ENCODE data around the gene BTBD7. TPM values are rescaled to one million over a fixed set of nuclear protein-coding genes. Genes with fewer than 3 reads are reported as not detected.

BTBD7 gene
- total and polyA plus RNA-seq, 4 experiments from 2014 or later, result 6.9 to 38.3 (median 19.5) TPM

DNA sequence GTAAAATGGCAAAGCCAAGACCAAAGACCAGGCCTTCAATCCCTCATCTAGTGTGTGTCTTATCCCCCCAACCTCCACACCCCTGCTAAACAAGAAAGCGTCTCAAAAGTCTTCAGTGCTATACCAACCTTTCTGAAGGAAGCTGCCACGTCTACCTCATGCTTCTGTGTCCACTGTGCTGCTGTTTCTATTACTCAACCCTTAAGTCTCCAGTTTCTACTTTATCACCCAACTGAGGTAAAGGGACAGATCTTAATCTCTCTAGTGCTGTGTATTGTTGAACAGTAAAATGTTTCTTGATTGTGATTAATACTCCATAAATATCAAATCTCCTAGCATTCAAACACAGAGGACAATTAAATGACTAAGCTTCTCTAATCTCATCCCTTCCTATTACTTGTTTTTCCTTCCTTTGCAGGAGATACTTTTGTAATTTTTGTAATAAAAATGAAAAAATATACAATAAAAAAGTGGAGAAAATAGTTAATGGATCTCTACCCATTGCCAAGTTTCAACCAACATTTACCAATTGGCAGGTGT, 23.3 kb downstream of the BTBD7 start:
- ChIA-PET POLR2A (ENCODE audit: partially characterized antibody) (no interaction called here), CTCF (ENCODE audit: partially characterized antibody) (interaction anchor here (1.1 kb wide), 1 partner anchor 14 kb away, joined by 3 read pairs; no protein-coding TSS in a partner anchor)
- intact Hi-C loops (cut with micrococcal nuclease), result no loop called here
- H3K9me3 ChIP-seq (ENCODE audit: control insufficient read depth in 1 of 2, low read length in 2 of 2), result no peaks in the 10 kb centered on the region
- H3K36me3 ChIP-seq (ENCODE audit: insufficient read depth, low read length), result no peaks in the 10 kb centered on the region
- H3K4me1 Mint-ChIP-seq, result peaks cover 28 to 49% (median 40%) of the 10 kb centered on the region in 4 donors
- no peak overlapping the region for H3K4me3 ChIP-seq (ENCODE audit: low read length in 2 of 2)
- peaks cover 0 to 9% of the 10 kb centered on the region in 2 donors for H3K36me3 Mint-ChIP-seq
- no peak overlapping the region for H3K4me3 Mint-ChIP-seq
- no peaks in the 10 kb centered on the region for H3K27me3 Mint-ChIP-seq
- H3K27me3 ChIP-seq (ENCODE audit: insufficient read depth, low read length), result no peaks in the 10 kb centered on the region
- H3K4me1 ChIP-seq (ENCODE audit: insufficient read depth, low read length), result peaks cover 16% of the 10 kb centered on the region
- DNase-seq, result no peak
- H3K27ac ChIP-seq (ENCODE audit: low read depth, low read length), result no peak overlapping the region
- H3K9me3 Mint-ChIP-seq, result no peaks in the 10 kb centered on the region
- no peak overlapping the region for H3K27ac Mint-ChIP-seq

- Mint-ChIP-seq H3K4me1 (peaks cover 31 to 49% (median 40%) of the 10 kb centered on the region in 4 donors), H3K9me3 (no peaks in the 10 kb centered on the region), H3K36me3 (peaks cover 0 to 9% of the 10 kb centered on the region in 2 donors), H3K27ac (peak overlapping the region in 1 of 7 donors; percentile 33), H3K4me3 (no peak overlapping the region), H3K27me3 (no peaks in the 10 kb centered on the region)
- POLR2A ChIA-PET (ENCODE audit: partially characterized antibody), result no interaction called here
- Histone ChIP-seq H3K9me3 (ENCODE audit: control insufficient read depth in 1 of 2, low read length in 2 of 2) (no peaks in the 10 kb centered on the region), H3K4me3 (ENCODE audit: low read length in 2 of 2) (no peak overlapping the region), H3K4me1 (ENCODE audit: insufficient read depth, low read length) (peaks cover 16% of the 10 kb centered on the region), H3K36me3 (ENCODE audit: insufficient read depth, low read length) (no peaks in the 10 kb centered on the region), H3K27ac (ENCODE audit: low read depth, low read length) (no peak overlapping the region), H3K27me3 (ENCODE audit: insufficient read depth, low read length) (no peaks in the 10 kb centered on the region)
- DNase-seq, result no peak
- CTCF ChIA-PET (ENCODE audit: partially characterized antibody), result interaction anchor here (1.1 kb wide), 1 partner anchor 15 kb away, joined by 3 read pairs; no protein-coding TSS in a partner anchor
- intact Hi-C loops (cut with micrococcal nuclease), result no loop called here
Measured at GRCh38 chr14:93308686-93309345, 24.0 kb downstream of the BTBD7 start.

- Histone ChIP-seq H3K27me3 (ENCODE audit: insufficient read depth, low read length) (no peaks in the 10 kb centered on the region), H3K36me3 (ENCODE audit: insufficient read depth, low read length) (no peaks in the 10 kb centered on the region), H3K4me3 (ENCODE audit: low read length in 2 of 2) (no peak overlapping the region), H3K9me3 (ENCODE audit: control insufficient read depth in 1 of 2, low read length in 2 of 2) (no peaks in the 10 kb centered on the region), H3K27ac (ENCODE audit: low read depth, low read length) (no peak overlapping the region), H3K4me1 (ENCODE audit: insufficient read depth, low read length) (peaks cover 9% of the 10 kb centered on the region)
- POLR2A ChIA-PET (ENCODE audit: partially characterized antibody), result no interaction called here
- CTCF ChIA-PET (ENCODE audit: partially characterized antibody), result no interaction called here
- DNase-seq, result no peak
- H3K27me3 Mint-ChIP-seq, result no peaks in the 10 kb centered on the region
- peaks cover 36 to 47% (median 43%) of the 10 kb centered on the region in 4 donors for H3K4me1 Mint-ChIP-seq
- H3K36me3 Mint-ChIP-seq, result peaks cover 0 to 9% of the 10 kb centered on the region in 2 donors
- intact Hi-C loops (cut with micrococcal nuclease), result no loop called here
- no peaks in the 10 kb centered on the region for H3K9me3 Mint-ChIP-seq
- no peak overlapping the region for H3K4me3 Mint-ChIP-seq
- H3K27ac Mint-ChIP-seq, result no peak overlapping the region
Measured at GRCh38 chr14:93306812-93307211, 26.0 kb downstream of the BTBD7 start.

DNA sequence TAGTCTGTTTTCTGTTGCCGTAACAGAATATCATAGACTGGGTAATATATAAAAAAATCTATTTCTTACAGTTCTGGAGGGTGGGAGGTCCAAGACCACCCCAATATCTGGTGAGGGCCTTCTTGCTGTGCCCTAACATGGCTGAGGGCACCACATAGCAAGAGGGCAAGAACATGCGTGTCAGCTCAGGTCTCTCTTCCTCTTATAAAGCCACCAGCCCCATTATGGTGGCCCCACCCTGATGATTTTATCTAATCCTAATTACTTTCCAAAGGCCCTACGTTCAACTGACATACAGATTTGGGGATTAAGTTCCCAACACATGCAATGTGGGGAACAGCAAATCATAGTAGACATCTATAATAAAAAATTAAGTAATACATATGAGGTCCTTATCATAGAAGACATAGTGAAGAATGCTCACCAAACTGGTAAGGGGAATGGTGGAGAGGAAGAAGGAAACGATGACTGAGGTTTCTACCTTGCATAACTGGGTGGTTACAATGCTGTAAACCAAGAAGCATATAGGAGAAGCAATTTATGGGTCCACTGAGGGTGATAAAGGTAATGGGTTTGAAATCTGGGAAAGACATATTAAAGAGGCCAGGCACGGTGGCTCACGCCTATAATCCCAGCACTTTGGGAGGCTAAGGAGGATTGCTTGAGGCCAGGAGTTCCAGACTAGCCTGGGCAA, 27.0 kb downstream of the BTBD7 start:
- Histone ChIP-seq H3K27me3 (ENCODE audit: insufficient read depth, low read length) (no peaks in the 10 kb centered on the region), H3K27ac (ENCODE audit: low read depth, low read length) (no peak overlapping the region), H3K4me3 (ENCODE audit: low read length in 2 of 2) (no peak overlapping the region), H3K4me1 (ENCODE audit: insufficient read depth, low read length) (peaks cover 11% of the 10 kb centered on the region), H3K36me3 (ENCODE audit: insufficient read depth, low read length) (no peaks in the 10 kb centered on the region), H3K9me3 (ENCODE audit: control insufficient read depth in 1 of 2, low read length in 2 of 2) (no peaks in the 10 kb centered on the region)
- POLR2A ChIA-PET (ENCODE audit: partially characterized antibody), result no interaction called here
- intact Hi-C loops (cut with micrococcal nuclease), result no loop called here
- no peaks in the 10 kb centered on the region for H3K9me3 Mint-ChIP-seq
- H3K36me3 Mint-ChIP-seq, result peaks cover 0 to 9% of the 10 kb centered on the region in 2 donors
- CTCF ChIA-PET (ENCODE audit: partially characterized antibody), result no interaction called here
- no peak for DNase-seq
- peak overlapping the region in 2 of 7 donors; percentile 40 to 66 for H3K27ac Mint-ChIP-seq
- peaks cover 35 to 46% (median 41%) of the 10 kb centered on the region in 4 donors for H3K4me1 Mint-ChIP-seq
- no peaks in the 10 kb centered on the region for H3K27me3 Mint-ChIP-seq
- no peak overlapping the region for H3K4me3 Mint-ChIP-seq

GRCh38 chr14:93304771-93305170, 28.1 kb downstream of the BTBD7 start:
- H3K4me1 ChIP-seq (ENCODE audit: insufficient read depth, low read length), result peaks cover 15% of the 10 kb centered on the region

GRCh38 chr14:93303659-93304058, 29.2 kb downstream of the BTBD7 start:
- Mint-ChIP-seq H3K36me3 (peaks cover 0 to 3% of the 10 kb centered on the region in 2 donors), H3K27me3 (no peaks in the 10 kb centered on the region), H3K4me3 (no peak overlapping the region), H3K27ac (peak overlapping the region in 1 of 7 donors; percentile 17), H3K9me3 (no peaks in the 10 kb centered on the region), H3K4me1 (peaks cover 40 to 56% (median 45%) of the 10 kb centered on the region in 4 donors)
- DNase-seq, result no peak
- intact Hi-C loops (cut with micrococcal nuclease), result no loop called here
- ChIA-PET CTCF (ENCODE audit: partially characterized antibody) (interaction anchor here (0.6 kb wide), 1 partner anchor 14 kb away, joined by 4 read pairs; no protein-coding TSS in a partner anchor), POLR2A (ENCODE audit: partially characterized antibody) (no interaction called here)
- Histone ChIP-seq H3K4me1 (ENCODE audit: insufficient read depth, low read length) (peaks cover 22% of the 10 kb centered on the region), H3K27ac (ENCODE audit: low read depth, low read length) (no peak overlapping the region), H3K9me3 (ENCODE audit: control insufficient read depth in 1 of 2, low read length in 2 of 2) (no peaks in the 10 kb centered on the region), H3K36me3 (ENCODE audit: insufficient read depth, low read length) (no peaks in the 10 kb centered on the region), H3K27me3 (ENCODE audit: insufficient read depth, low read length) (no peaks in the 10 kb centered on the region), H3K4me3 (ENCODE audit: low read length in 2 of 2) (no peak overlapping the region)

More at GRCh38 chr14:93304771-93305170, 28.1 kb downstream of the BTBD7 start:
- Mint-ChIP-seq H3K9me3 (no peaks in the 10 kb centered on the region), H3K36me3 (peaks cover 0 to 12% of the 10 kb centered on the region in 2 donors), H3K4me3 (no peak overlapping the region), H3K27ac (no peak overlapping the region), H3K27me3 (no peaks in the 10 kb centered on the region), H3K4me1 (peaks cover 37 to 55% (median 43%) of the 10 kb centered on the region in 4 donors)
- intact Hi-C loops (cut with micrococcal nuclease), result no loop called here
- Histone ChIP-seq H3K9me3 (ENCODE audit: control insufficient read depth in 1 of 2, low read length in 2 of 2) (no peaks in the 10 kb centered on the region), H3K4me3 (ENCODE audit: low read length in 2 of 2) (no peak overlapping the region), H3K27ac (ENCODE audit: low read depth, low read length) (no peak overlapping the region), H3K36me3 (ENCODE audit: insufficient read depth, low read length) (no peaks in the 10 kb centered on the region), H3K27me3 (ENCODE audit: insufficient read depth, low read length) (no peaks in the 10 kb centered on the region)
- ChIA-PET CTCF (ENCODE audit: partially characterized antibody) (no interaction called here), POLR2A (ENCODE audit: partially characterized antibody) (no interaction called here)
- no peak for DNase-seq

All from CD4-positive, alpha-beta memory T cell (primary cell).